LoVo (cell line): ENCODE data around the gene ANAPC2.
"Not testable (repeated sequence)": the region's sequence is repeated elsewhere in the genome, so short reads cannot be mapped to it uniquely, and the experiment has no call there.

Experiments used
- DNase-seq: peaks from one replicate; pipeline ENCODE4 v3.0.0-alpha.2; 2016; ENCODE audit warnings: low spot score

The ANAPC2 gene

DNA sequence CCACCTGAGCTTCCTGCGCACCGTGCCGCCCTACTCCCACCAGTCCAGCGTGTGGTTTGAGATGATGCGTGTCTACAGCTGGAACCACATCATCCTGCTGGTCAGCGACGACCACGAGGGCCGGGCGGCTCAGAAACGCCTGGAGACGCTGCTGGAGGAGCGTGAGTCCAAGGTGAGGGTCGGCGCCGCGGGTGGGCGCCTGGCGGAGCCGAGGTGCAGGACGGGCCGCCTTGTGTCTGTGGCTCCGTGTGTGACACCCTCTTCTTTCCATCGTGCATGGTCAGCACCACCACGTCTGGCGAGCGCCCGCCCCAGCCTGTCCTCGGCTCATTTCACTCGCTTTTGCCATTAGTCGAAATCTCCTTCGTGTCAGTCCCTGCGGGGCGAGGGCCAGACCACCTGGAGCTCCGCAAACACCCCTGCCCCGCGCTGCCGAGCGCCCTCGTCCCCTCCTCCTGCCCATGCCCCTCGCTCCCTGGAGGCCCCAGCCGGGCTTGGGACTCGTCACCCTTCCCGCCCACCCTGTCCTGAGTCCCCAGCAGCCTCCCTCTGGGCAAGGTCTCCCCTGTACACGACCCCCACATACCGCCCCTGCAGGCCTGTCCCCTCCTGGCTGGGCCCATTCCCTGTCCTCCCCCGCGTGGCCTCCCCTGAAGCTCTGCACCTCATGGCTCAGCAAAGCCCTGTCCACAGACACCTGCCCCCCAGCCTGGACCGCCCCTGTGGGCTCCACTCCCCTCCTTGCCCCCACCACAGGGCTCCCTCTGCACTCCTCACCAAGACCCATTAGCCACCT is 42.4 kb downstream of the ANAPC2 start:
- no peak for DNase-seq

GRCh38 chr9:137143459-137143858 is 44.9 kb downstream of the ANAPC2 start:
- DNase-seq = no peak

DNA sequence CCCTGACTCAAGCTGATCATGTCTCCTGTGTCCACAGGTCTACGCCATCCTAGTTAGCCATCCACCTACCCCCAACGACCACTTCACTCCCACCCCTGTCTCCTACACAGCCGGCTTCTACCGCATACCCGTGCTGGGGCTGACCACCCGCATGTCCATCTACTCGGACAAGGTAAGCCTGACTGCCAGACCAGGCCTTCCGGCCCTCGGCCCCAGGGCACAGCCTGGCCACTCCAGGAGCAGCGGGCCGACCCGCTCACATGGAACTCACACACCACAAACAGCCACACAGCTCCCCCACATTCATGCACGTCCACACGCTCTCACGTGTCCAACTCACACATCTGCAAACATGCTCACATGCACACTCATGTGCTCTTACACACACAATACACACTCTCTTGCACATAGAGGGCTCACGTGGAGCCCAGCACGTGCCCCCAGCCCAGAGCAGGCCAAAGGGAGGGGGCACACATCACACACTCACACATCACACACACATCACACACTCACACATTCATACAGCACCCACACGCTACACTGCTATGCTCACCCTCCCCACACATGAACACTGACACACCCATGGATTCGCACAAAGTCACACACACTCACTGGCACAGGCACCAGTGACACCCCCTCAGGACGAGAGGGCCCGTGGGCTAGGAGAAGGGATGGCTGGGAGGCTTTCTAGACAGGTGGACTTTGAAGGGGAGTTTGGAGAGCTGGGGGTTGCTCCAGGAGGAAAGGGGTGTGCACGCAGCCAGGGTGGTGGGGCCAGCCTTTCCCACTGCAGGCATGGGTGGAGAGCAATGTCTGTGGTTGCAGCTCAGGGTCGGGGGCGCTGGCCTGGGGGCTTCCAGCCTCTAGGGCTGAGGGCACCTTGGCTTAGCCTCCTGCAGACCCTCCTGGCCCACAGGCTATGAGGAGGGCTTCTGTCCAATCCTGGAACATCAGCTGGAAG is 46.1 kb downstream of the ANAPC2 start:
- no peak for DNase-seq

DNA sequence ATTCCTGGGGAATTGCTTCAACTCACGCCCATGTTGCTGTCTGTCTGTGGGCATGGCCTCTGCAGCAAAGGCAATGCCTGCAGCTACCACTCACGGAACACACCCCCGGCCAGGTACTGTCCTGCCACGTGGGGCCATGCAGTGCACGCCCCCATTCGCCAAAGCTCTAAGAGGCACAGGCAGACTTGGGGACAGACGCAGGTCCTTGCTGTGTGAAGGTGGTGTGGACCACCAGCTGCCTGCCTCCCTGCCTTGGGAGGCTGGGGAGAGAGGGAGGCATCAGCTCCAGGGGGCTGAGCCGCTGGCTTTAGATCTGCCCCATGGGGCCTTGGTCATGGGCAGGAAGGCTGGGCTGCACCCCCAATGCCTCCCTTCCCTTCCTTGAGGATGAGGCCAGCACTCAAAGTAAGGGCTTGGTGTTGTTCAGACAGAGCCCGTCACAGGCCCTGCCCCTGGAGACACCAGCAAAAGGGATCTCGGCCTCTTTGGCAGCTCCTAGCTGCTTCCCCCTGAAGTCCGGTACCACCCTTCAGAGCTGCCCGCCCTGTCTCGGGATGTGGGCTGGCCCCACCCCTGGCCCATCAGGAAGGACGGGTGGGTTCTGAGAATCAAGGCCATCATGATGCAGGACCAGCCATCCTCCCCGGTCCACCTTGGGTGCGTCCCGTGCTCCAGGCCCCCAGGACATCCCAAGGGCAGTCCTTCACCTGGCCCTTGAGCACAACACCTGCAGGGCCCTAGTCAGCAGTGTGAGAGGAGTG is 47.1 kb downstream of the ANAPC2 start:
- no peak for DNase-seq

DNA sequence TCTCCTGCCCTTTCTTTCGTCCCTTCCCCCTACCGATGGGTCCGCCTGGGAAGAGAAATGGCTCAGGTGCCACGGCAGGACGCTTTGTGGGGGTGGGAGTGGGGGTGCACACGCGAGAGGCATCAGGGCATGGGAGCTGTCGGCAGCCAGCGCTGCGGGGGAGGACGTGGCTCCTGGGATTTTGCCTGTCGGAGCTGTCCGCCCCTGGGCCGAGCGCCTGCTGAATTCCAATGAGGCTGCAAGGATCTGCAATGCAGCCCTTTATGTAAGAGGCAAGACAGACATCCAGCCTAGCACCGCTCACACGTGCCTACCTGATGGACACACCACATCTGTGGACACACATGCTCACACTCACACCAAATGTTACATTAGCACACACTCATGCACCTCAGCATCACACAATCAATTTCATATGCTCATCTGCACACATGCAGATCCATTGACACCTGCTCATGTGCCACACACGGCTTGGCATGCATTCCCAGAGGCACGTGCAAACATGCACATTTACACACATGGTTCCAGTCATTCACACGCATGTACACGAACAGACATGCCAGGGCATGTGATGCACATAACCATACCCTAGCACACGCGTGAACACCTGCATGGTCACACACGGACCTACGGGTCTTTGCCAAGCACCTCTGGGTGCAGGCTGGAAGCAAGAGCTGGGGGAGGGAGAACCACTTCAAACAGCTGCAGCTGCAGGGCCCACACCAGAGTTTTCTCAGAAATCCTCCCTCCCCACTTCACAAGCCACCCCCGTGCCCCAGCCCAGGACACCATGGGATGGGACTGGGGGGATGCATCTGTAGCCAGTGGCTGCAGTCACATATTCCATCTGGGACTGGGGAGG is 48.0 kb downstream of the ANAPC2 start:
- DNase-seq = no peak

DNA sequence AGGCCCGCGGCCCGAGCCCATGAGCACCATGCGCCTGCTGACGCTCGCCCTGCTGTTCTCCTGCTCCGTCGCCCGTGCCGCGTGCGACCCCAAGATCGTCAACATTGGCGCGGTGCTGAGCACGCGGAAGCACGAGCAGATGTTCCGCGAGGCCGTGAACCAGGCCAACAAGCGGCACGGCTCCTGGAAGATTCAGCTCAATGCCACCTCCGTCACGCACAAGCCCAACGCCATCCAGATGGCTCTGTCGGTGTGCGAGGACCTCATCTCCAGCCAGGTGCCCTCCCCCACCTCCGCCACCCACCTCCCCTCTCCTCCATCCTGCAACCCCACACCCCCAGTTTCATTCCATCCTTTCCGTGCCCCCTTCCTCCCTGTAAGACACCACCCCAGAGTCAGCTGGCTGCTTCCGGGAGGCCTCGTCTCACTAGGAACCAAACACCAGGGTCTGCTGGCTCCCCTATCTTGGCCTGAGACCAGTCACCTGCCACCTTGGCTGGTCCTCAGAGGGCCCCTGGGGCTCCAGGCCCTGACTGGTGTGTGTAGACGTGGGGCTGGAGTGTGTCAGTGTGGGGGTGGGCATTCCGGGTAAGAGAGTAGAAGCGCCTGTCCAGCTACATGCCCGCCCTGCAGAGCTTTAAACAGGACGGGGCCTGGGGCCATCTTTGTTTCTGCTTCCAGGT is 48.8 kb downstream of the ANAPC2 start:
- DNase-seq = no peak

DNA sequence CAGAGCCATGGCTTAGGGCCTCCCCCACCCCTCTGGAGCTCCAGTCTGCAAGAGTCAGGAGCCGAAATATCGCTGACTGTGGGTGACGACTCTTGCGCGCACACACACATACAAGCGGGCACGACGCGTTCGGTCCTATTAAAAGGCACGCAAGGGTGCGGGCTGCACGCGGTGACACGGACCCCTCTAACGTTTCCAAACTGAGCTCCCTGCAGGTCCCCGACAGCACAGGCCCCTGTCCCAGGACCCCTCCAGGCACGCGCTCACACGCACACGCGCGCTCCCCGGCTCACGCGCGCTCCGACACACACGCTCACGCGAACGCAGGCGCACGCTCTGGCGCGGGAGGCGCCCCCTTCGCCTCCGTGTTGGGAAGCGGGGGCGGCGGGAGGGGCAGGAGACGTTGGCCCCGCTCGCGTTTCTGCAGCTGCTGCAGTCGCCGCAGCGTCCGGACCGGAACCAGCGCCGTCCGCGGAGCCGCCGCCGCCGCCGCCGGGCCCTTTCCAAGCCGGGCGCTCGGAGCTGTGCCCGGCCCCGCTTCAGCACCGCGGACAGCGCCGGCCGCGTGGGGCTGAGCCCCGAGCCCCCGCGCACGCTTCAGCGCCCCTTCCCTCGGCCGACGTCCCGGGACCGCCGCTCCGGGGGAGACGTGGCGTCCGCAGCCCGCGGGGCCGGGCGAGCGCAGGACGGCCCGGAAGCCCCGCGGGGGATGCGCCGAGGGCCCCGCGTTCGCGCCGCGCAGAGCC is 49.5 kb downstream of the ANAPC2 start, which contains the start of gene GRIN1:
GRIN1 (plus strand) TSS at position 433 of the 746 bp plus-strand sequence. CDS start 333 bp downstream, outside the sequence.
- DNase-seq = no peak

DNA sequence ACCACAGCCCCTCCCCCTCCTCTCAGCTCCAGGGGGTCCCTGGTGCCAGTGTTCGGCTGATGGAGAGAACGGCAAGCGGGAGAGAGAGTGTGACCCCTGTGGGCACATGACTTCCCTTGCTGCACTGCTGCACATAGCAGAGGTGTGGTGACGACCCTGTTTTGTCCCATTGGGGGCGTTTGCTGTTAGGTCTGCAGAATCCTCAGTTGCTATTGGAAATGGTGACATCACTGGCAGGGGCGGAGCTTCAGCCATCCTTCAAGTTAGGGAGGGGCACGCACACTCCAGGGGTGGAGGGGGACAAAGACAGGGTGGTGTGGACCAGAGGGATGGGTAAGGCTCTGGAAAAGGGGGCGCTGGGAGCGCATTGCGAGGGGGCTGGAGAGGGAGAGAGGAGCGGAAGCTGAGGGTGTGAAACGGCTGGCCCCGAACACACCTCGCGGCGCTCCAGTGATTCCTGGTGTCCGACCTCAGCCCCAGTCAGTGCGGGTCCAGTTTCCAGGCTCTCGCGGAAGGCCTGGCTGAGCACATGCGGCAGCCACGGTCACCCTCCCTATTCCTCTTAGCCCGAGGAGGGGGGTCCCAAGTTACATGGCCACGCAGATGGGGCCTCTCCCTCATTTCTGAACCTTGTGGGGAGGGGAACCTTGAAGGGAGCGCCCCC is 50.2 kb downstream of the ANAPC2 start:
- no peak for DNase-seq

DNA sequence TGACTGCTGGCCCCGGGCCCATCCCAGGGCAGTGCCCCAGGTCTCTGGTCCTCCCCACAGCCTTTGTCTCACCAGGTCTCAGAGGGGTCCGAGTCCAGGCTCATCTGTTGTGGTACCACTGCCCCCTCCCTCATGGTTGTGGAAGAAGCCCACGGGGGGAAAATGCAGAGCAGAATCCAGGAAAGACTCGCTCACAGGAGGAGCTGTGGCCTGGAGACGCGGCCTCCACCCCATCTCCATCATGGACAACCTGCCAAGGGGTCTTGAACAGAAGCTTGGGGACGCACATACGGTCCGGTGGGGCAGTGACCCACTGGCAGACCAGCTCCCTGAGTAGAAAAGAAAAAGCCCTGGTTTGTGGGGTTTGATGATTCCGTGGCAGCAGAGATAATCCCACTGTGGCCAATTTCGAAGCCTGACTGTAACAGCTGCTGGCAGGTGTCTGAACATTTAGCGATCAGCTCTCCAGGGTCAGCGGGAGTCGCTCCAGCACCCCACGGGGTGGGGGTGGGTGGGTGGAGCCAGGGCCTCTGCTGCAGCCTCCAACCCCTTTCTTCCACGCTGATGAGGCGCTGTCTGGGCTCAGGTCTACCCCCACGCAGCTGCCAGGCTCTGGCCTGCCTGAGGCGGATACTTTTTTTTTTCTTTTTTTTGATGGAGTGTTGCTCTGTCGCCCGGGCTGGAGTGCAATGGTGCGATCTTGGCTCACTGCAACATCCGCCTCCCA is 51.3 kb downstream of the ANAPC2 start:
- DNase-seq = no peak

GRCh38 chr9:137136261-137136880 is 52.0 kb downstream of the ANAPC2 start:
- DNase-seq = no peak

DNA sequence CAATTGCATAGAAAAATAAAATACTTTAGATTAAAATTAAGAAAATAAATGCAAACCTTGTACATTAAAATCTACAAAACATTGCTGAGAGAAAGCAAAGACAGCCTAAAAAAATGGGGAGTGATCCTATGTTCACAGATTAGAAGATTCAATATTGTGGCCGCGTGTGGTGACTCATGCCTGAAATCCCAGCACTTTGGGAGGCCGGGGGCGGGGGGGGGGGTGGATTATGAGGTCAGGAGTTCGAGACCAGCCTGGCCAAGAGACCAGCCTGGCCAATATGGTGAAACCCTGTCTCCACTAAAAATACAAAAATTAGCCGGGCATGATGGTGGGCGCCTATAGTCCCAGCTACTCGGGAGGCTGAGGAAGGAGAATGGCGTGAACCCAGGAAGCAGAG is 53.2 kb downstream of the ANAPC2 start:
- not testable (repeated sequence) for DNase-seq

DNA sequence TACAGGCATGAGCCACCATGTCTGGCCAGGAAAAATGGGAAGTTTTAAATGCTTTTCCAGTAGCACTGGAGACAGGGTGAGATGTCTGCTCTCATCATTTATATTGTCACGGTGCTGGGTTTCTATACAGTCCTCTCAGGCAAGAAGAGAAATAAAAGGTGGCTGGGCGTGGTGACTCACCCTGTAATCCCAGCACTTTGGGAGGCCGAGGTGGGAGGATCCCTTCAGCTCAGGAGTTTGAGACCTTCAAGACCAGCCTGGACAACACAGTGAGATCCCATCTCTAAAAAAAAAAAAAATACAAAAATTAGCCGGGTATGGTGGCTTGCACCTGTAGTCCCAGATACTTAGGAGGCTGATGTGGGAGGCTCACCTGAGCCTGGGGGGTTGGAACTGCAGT is 54.2 kb downstream of the ANAPC2 start:
- DNase-seq = no peak

DNA sequence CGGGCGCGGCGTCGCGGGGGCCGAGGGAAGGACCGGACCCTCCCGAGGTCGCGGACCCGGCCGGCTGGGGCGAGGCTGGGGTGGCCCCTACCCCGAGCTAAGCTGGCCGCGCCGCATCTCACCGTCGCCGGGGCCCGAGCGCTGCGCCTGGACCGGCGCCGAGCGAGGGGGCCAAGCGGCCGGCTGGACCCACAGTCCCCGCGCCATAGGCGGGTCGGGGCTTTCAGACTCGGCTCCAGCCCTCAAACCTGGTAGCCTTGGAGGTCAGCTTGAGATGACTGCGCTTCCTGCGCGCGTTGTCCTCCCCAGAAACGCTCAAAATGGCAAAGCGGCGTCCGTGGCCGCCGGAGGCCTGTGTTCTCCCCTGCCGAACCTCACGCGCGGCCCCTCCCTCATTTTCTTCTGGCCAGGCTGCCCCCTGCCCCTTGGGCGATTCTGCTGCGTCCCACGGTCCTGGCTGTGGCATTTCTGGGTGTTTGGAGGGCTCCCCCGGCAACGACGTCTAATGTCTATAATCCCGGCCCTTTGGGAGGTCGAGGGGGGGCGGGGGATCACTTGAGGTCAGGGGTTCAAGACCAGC is 58.1 kb downstream of the ANAPC2 start:
- no peak for DNase-seq

- DNase-seq = peak; percentile 95
Measured at GRCh38 chr9:137129456-137130175, 58.7 kb downstream of the ANAPC2 start.

GRCh38 chr9:137128862-137129455 is 59.4 kb downstream of the ANAPC2 start:
- no peak for DNase-seq

DNA sequence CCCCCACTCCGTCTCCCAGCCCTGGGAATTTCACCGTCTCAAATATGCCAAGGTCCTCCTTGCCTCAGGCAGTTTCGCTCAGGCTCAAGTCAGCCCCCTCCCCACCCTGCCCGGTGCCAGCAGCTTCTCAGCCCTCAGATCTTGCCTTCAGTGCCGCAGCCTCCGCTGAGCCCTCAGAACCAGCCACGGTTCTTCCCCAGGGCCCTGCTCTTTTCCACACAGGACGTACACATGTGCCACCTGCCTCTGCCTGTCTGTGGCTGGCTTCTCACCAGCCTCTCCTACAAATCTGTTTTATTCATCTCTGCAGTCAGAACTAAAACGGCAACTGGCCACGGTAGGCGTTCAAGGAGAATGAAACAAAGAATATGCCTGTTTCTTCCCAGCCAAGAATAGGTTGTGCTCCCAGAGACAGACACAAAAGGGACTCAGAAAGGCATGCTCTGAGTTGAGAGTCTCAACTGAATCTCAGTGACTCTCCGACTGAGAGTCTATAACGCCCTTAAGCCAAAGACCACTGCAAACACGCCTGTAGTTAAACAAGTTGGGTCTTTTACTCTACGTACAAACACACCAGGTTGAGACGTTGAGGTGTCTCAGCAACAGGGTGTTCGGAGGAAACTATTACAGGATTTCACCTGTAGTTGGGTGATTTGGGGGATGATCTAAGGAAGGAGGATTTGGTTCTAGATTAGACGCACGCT is 60.0 kb downstream of the ANAPC2 start:
- DNase-seq = no peak
